ENCODE data around the gene DVL2. TPM values are rescaled to one million over a fixed set of nuclear protein-coding genes. Genes with fewer than 3 reads are reported as not detected.
A peak's percentile ranks its signal among the peaks of the same experiment; 100 is the strongest.

Gene DVL2
- total and polyA plus RNA-seq, 9 donors, result 8.2 to 80.6 (median 55.8) TPM

GRCh38 chr17:7208027-7208571 lies 26.2 kb downstream of the DVL2 start:
- intact Hi-C loops (cut with DNase I), result no loop called here
- Histone ChIP-seq H3K27ac (peak overlapping the region in 1 of 2 donors; percentile 51), H3K36me3 (no peaks in the 10 kb centered on the region), H3K9me3 (no peaks in the 10 kb centered on the region), H3K4me3 (no peak overlapping the region), H3K4me1 (ENCODE audit: insufficient read depth) (peaks cover 12% of the 10 kb centered on the region), H3K27me3 (no peaks in the 10 kb centered on the region)
- peak in 2 of 5 donors; percentile 65 to 67 for DNase-seq
- TF ChIP-seq EP300 (IDR thresholded peaks at IDR 0.05) (no peak), POLR2A (IDR thresholded peaks at IDR 0.05) (no peak)
- TF ChIP-seq, protein P1, sequence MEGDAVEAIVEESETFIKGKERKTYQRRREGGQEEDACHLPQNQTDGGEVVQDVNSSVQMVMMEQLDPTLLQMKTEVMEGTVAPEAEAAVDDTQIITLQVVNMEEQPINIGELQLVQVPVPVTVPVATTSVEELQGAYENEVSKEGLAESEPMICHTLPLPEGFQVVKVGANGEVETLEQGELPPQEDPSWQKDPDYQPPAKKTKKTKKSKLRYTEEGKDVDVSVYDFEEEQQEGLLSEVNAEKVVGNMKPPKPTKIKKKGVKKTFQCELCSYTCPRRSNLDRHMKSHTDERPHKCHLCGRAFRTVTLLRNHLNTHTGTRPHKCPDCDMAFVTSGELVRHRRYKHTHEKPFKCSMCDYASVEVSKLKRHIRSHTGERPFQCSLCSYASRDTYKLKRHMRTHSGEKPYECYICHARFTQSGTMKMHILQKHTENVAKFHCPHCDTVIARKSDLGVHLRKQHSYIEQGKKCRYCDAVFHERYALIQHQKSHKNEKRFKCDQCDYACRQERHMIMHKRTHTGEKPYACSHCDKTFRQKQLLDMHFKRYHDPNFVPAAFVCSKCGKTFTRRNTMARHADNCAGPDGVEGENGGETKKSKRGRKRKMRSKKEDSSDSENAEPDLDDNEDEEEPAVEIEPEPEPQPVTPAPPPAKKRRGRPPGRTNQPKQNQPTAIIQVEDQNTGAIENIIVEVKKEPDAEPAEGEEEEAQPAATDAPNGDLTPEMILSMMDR (IDR thresholded peaks at IDR 0.05), result no peak
- WGBS, 3 donors, result 20 to 23% (median 21%) methylated on average over 21 of the region's 21 CpGs

DNA sequence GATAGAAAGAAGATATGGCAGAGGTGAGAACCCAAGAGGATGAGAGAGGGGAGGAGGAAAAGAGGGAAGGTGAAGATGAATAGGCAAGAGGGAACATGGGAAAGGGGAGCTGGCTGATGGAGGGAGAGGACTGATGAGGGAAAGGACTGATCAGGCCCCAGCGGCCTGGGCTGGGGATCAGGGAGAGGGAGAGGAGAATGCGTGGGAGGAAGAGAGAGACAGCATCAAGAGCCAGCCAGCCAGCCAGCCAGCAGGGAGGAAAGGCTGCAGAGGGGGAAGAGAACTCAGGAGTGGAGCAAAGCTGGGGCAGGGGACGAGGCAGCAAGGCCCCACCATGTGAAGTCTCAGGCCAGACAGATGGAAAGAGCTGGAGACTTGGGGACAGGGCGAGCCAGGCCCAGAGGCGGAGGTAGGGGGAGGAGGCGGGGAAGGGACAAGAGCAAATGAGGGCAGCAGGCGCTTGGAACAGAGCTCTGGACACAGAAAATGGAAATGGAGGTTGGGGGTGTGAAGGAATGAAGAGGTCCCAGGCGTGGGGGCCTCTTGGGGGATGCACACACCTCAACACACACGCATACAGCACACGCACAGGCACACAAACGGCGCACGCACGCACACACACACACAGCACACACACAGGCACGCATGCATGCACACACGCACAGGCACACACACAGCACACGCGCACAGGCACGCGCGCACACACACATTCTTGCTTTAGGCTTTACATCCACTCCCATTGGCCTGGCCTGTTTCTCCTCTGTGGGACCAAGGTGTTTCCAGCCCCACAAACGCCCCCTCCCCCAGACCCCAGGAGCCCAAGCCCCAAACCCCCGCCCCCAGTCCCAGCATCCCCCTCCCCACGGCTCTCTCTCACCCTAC lies 27.0 kb downstream of the DVL2 start:
- Histone ChIP-seq H3K27me3 (no peaks in the 10 kb centered on the region), H3K27ac (peak overlapping the region; percentile 51 to 60), H3K36me3 (no peaks in the 10 kb centered on the region), H3K4me3 (no peak overlapping the region), H3K4me1 (ENCODE audit: insufficient read depth) (peaks cover 12% of the 10 kb centered on the region), H3K9me3 (no peaks in the 10 kb centered on the region)
- TF ChIP-seq, protein P1 (IDR thresholded peaks at IDR 0.05), result no peak
- TF ChIP-seq EP300 (IDR thresholded peaks at IDR 0.05) (no peak), POLR2A (IDR thresholded peaks at IDR 0.05) (no peak)
- DNase-seq, result peak; percentile 63 to 77 (median 71)
- 23 to 34% (median 30%) methylated on average over 24 of the region's 24 CpGs for WGBS, 3 donors
- intact Hi-C loops (cut with DNase I), result no loop called here

DNA sequence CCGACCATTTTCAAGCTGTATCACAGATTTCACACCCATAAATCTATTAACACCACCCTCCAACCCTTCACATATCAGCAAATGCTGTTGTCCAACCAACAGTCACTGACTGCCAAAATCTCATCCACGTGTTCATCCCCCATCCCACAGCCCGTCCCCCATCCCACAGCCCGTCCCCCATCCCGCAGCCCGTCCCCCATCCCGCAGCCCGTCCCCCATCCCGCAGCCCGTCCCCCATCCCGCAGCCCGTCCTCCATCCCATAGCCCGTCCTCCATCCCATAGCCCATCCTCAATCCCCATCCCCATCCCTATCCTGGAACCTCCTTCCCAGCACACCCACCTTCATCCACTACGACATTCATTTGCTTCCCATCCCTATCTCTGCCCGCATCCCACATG lies 28.8 kb downstream of the DVL2 start:
- H3K36me3 ChIP-seq, result no peaks in the 10 kb centered on the region
- no peaks in the 10 kb centered on the region for H3K9me3 ChIP-seq
- intact Hi-C loops (cut with DNase I), result no loop called here
- DNase-seq, result peak in 3 of 5 donors; percentile 27 to 43 (median 37)
- TF ChIP-seq, protein P1 (IDR thresholded peaks at IDR 0.05), result no peak
- TF ChIP-seq EP300 (IDR thresholded peaks at IDR 0.05) (no peak), POLR2A (IDR thresholded peaks at IDR 0.05) (no peak)
- H3K4me1 ChIP-seq (ENCODE audit: insufficient read depth), result peaks cover 10% of the 10 kb centered on the region
- peak overlapping the region; percentile 33 for H3K4me3 ChIP-seq
- WGBS, 3 donors, result 14 to 26% (median 14%) methylated on average over 15 of the region's 15 CpGs
- no peaks in the 10 kb centered on the region for H3K27me3 ChIP-seq
- peak overlapping the region in 1 of 2 donors; percentile 78 for H3K27ac ChIP-seq

DNA sequence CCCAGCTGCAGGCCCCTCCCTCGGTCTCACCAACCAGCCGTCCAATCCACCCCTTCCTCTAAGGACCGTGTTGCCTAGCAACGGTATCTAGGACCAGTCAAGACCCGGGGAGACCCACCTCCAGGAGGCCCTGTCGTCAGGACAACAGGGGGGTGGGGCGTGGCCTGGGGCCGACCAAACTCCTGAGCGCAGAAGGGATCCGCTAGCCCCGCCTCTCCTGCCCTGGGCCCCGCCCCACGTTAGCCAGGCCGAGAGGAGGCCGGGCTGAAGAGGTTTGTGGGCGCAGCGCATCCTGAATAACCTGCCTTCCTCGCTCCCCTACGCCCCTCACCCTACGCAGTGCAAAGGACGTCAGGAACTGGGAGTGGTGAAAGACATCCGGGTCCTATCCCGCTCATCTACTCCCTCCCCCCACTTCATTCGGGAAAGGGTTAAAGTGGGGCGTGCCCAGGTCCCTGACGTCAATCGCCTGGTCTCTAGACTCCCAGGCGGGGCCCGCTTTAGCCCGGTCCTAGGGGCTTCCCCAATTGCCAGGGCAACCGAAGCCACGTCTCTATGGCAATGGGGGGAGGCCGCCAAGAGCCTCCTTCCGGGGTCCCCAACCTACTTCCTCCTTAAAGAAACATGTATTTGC lies 29.4 kb downstream of the DVL2 start:
- H3K4me1 ChIP-seq (ENCODE audit: insufficient read depth), result peaks cover 10% of the 10 kb centered on the region
- no peaks in the 10 kb centered on the region for H3K27me3 ChIP-seq
- intact Hi-C loops (cut with DNase I), result no loop called here
- WGBS, 3 donors, result 0 to 2% (median 1%) methylated on average over 34 of the region's 34 CpGs
- peak; percentile 93 to 96 (median 95) for DNase-seq
- no peaks in the 10 kb centered on the region for H3K36me3 ChIP-seq
- peak overlapping the region; percentile 33 for H3K4me3 ChIP-seq
- no peaks in the 10 kb centered on the region for H3K9me3 ChIP-seq
- TF ChIP-seq, protein P1 (IDR thresholded peaks at IDR 0.05), result no peak
- peak; percentile 67 for TF ChIP-seq POLR2A (IDR thresholded peaks at IDR 0.05)
- peak; percentile 79 for TF ChIP-seq EP300 (IDR thresholded peaks at IDR 0.05)
- H3K27ac ChIP-seq, result peak overlapping the region; percentile 4 to 78

All from ovary (tissue), 9 donors.